Bronchial epithelial cell (primary cell): ENCODE measurements around the gene LAD1. TPM values are rescaled to one million over a fixed set of nuclear protein-coding genes. Genes with fewer than 3 reads are reported as not detected.

ENCODE experiments used
- DNase-seq: peaks from one replicate; pipeline ENCODE4 v3.0.0-alpha.2; 2010; ENCODE audit warnings: low read depth
- FAIRE-seq: peaks from 2 replicates; lab custom pipeline; 2011; peaks lifted over from hg19 to GRCh38; lab: Jason Lieb, UNC
- H3K27me3 ChIP-seq: 2 replicates; pipeline ENCODE4 v1.5.1; 2011; ENCODE audit warnings: low read length; ENCODE audit not compliant: control insufficient read depth, insufficient read depth
- H3K36me3 ChIP-seq: 2 replicates; pipeline ENCODE4 v1.5.1; 2011; ENCODE audit warnings: low read length; ENCODE audit not compliant: control insufficient read depth, insufficient read depth
- H3K4me3 ChIP-seq: 2 replicates; pipeline ENCODE4 v1.5.1; 2011; ENCODE audit warnings: mild to moderate bottlenecking, low read depth, low read length, control low read depth
- total RNA-seq: library from RNA; depleted of rRNA; stranded (reverse); fragments of >200 nt; gene quantifications from 2 replicates; pipeline ENCODE4 v1.2.1, GENCODE V29; 2014
- TF ChIP-seq, protein P1 (sequence below): IDR thresholded peaks from 2 replicates; pipeline ENCODE4 v1.5.1; 2011; ENCODE audit warnings: mild to moderate bottlenecking, moderate library complexity, low read length, control low read depth, inconsistent platforms; ENCODE audit not compliant: insufficient read depth, severe bottlenecking

The LAD1 gene
- total RNA-seq, 1 donor from 2014 or later, result 156 TPM

DNA sequence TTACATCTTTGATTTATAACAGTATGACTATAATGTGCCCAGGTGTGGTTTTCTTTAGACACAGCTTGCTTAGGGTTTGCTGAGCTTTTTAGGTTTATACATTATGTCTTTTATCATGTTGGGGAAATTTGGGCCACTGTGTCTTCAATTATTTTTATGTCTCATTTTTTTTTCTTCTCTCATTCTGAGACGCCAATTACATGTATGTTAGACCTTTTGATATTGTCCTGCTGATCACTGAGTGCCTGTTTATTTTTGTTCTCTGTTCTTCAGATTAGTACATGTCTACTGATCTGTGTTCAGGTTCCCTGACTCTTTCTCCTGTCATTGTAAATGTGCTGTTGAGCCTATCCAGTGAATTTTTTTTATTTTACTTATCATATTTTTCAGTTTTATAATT lies 57.7 kb downstream of the LAD1 start:
- no peaks in the 10 kb centered on the region for H3K36me3 ChIP-seq
- FAIRE-seq (no peak), DNase-seq (no peak)
- H3K27me3 ChIP-seq, result no peaks in the 10 kb centered on the region
- TF ChIP-seq, protein P1, sequence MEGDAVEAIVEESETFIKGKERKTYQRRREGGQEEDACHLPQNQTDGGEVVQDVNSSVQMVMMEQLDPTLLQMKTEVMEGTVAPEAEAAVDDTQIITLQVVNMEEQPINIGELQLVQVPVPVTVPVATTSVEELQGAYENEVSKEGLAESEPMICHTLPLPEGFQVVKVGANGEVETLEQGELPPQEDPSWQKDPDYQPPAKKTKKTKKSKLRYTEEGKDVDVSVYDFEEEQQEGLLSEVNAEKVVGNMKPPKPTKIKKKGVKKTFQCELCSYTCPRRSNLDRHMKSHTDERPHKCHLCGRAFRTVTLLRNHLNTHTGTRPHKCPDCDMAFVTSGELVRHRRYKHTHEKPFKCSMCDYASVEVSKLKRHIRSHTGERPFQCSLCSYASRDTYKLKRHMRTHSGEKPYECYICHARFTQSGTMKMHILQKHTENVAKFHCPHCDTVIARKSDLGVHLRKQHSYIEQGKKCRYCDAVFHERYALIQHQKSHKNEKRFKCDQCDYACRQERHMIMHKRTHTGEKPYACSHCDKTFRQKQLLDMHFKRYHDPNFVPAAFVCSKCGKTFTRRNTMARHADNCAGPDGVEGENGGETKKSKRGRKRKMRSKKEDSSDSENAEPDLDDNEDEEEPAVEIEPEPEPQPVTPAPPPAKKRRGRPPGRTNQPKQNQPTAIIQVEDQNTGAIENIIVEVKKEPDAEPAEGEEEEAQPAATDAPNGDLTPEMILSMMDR, result no peak
- H3K4me3 ChIP-seq, result no peak overlapping the region

DNA sequence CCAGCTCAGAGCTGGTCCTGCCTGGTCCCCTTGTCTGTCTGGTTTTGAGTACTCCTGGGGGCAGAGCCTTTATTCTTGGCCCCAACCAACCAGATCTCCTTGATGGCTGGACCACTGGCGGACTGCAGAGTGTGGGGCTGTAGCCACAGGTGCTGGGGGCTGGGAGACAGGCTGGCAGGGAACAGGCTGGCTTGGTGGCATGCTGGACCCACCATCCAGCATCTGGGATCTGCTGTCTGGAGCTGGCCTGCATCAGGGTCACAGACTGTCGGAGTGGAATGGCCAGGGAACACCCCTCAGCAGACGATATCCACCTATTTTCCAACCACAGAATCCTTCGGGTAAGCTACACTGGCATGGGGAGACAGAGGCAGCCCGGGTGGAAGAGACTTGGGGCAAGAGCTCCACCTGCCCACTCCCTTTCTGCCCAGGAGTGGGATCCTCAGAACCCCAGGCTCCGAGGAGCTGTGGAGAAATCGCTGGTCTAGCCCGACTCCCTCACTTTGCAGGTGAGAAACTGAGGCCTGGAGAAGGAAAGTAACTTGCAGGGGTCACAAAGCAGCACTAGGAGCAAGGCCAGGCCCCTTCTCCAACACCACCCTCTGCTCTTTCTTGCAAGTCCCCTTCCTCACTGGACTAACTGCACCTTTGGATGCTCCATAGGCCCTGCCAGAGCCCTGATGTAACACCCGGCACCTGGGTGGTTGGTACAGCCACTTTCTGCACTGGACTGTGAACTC lies 62.2 kb downstream of the LAD1 start:
- FAIRE-seq (no peak), DNase-seq (no peak)
- TF ChIP-seq, protein P1, result no peak
- H3K4me3 ChIP-seq, result no peak overlapping the region
- no peaks in the 10 kb centered on the region for H3K27me3 ChIP-seq
- no peaks in the 10 kb centered on the region for H3K36me3 ChIP-seq

DNA sequence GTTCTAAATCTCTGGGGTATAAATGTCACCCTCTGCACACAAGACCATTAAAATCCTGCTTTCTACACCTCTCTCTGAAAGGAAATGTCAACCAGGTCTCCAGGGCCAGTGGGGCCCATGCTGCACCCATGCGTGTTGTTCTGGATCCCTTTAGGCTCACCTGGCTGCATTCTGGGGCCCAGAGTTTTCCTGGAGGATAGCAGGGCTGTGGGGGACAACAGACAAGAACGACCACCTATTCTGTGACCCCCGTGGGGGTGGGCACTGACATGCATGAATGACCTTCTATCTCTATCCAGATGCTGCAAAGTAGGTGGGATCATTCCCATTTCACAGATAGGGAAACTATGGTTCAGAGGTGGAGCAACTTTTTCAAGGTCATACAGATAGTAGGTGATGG lies 63.2 kb downstream of the LAD1 start:
- H3K27me3 ChIP-seq, result no peaks in the 10 kb centered on the region
- FAIRE-seq (no peak), DNase-seq (no peak)
- H3K4me3 ChIP-seq, result no peak overlapping the region
- H3K36me3 ChIP-seq, result no peaks in the 10 kb centered on the region
- TF ChIP-seq, protein P1, result no peak

DNA sequence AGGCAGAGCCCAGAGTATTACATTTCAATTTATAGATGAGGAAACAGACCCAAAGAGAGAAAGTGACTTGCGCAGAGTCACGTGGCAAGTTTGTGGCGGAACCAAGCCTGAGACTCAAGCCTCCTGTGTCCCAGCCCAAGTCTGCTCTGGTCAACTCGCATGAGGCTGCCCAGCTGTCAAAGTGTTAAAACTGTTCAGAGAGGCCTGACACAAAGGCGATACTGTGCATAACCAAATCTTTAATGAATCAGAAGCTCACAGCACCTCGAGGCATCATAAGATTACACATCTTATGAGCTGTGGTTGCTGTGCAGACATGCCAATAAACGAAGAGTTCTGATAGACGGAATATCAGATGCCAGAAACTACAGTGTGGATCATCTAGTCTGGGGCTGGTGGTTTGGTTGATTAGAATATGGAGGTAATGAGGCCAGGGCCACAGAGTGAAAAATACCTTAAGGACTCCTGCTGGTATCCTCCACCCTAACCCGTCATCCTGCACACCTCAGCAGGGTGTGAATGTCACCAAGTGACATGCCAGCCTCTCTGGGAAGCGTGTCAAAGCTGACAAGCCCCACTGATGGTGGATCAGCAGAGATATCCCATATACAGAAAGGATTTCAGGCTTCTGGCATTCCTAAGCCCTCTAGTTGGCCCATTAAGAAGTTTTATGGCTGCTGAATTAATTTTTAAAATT lies 63.8 kb downstream of the LAD1 start:
- Histone ChIP-seq H3K4me3 (no peak overlapping the region), H3K36me3 (peaks cover under 1% of the 10 kb centered on the region), H3K27me3 (no peaks in the 10 kb centered on the region)
- peak; percentile 79 for DNase-seq
- TF ChIP-seq, protein P1, result no peak
- peak; percentile 90 for FAIRE-seq

DNA sequence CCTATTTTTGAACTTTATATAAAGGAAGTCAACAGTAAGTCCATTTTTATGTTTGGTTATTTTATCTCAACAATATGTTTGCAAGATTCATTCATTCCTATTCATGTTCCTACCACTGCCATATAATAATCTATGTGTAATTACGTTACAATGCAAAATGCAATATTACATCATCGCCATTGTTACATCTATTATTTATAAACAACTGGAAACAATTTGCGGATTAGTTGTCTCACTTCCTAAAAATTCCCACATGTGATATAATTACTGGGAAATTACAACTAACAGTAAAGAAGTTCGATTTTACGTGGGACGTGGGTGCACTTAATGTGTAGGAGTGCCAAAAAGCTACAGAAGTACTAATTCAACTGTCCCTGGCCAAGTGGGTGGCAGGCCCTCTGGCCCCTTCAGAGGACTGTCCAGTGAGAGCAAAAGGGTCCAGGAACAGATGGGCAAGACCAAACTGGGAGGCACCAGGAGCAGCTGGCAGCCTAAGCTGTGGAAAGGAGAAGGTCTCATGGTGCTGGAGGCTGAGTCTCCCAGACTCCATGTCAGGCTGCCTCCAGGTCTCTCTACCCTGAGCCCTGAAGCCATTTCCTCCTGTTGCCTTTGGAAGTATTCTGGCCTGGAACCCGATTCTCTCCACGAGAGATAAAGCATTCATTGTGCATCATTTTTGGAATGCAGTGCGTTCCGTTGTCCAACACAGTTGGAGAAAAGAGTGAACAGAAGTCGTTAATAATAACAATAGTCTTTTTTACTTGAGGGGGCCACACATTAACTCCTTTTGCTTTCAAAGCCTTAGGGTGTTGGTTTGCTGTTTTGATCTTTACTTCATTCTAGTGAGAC lies 64.6 kb downstream of the LAD1 start:
- Histone ChIP-seq H3K4me3 (no peak overlapping the region), H3K27me3 (no peaks in the 10 kb centered on the region), H3K36me3 (peaks cover 5% of the 10 kb centered on the region)
- TF ChIP-seq, protein P1, result no peak
- DNase-seq (peak; percentile 32), FAIRE-seq (no peak)
